CD4-positive, alpha-beta memory T cell (primary cell): ENCODE measurements around the gene COL4A1. TPM values are rescaled to one million over a fixed set of nuclear protein-coding genes. Genes with fewer than 3 reads are reported as not detected.
A peak's percentile ranks its signal among the peaks of the same experiment; 100 is the strongest.
"Not testable (repeated sequence)": the region's sequence is repeated elsewhere in the genome, so short reads cannot be mapped to it uniquely, and the experiment has no call there.

Source experiments
- CTCF ChIA-PET: fragments of 350-600 bp; sonication (Branson Sonifier 250); formaldehyde crosslinking; loops from one replicate; lab custom pipeline; 2021; ENCODE audit warnings: inconsistent platforms; ENCODE audit not compliant: partially characterized antibody; lab: Charles Lee
- POLR2A ChIA-PET: fragments of 350-600 bp; sonication (Branson Sonifier 250); formaldehyde crosslinking; loops from one replicate; lab custom pipeline; 2021; ENCODE audit not compliant: partially characterized antibody; lab: Charles Lee
- DNase-seq, 5 donors: peaks; one replicate each; pipeline versions ENCODE4 v3.0.0 to v3.0.0-alpha.2; 2020 to 2022; ENCODE audit warnings: mixed read lengths in 1 of 5
- H3K27ac ChIP-seq: one replicate; pipeline ENCODE4 v1.7.0; 2013; ENCODE audit warnings: low read depth, low read length
- H3K27me3 ChIP-seq: 2 replicates; pipeline ENCODE4 v1.7.0; 2013; ENCODE audit warnings: mild to moderate bottlenecking, low read length, moderate library complexity; ENCODE audit not compliant: insufficient read depth
- H3K36me3 ChIP-seq: 2 replicates; pipeline ENCODE4 v1.7.0; 2013; ENCODE audit warnings: mild to moderate bottlenecking, low read length, moderate library complexity; ENCODE audit not compliant: insufficient read depth
- H3K4me1 ChIP-seq: 2 replicates; pipeline ENCODE4 v1.7.0; 2013; ENCODE audit warnings: mild to moderate bottlenecking, low read length, moderate library complexity; ENCODE audit not compliant: insufficient read depth
- H3K4me3 ChIP-seq, 2 donors: one replicate each; pipeline ENCODE4 v1.7.0; 2013; ENCODE audit warnings: low read length in 2 of 2, mild to moderate bottlenecking in 1 of 2
- H3K9me3 ChIP-seq, 2 donors: one replicate each; pipeline ENCODE4 v1.7.0; 2013; ENCODE audit warnings: low read length in 2 of 2, control low read depth in 1 of 2; ENCODE audit not compliant: control insufficient read depth in 1 of 2
- H3K27ac Mint-ChIP-seq, 7 donors: one replicate each; pipeline ENCODE4 v1.8.0; 2020 to 2021; ENCODE audit warnings: mixed read lengths in 7 of 7, mild to moderate bottlenecking in 6 of 7, inconsistent platforms in 3 of 7, moderate library complexity in 3 of 7
- H3K27me3 Mint-ChIP-seq, 2 donors: one replicate each; pipeline ENCODE4 v1.8.0; 2020 to 2021; ENCODE audit warnings: mixed read lengths in 2 of 2
- H3K36me3 Mint-ChIP-seq, 2 donors: one replicate each; pipeline ENCODE4 v1.8.0; 2020 to 2021; ENCODE audit warnings: mixed read lengths in 2 of 2, inconsistent platforms in 1 of 2, mild to moderate bottlenecking in 1 of 2
- H3K4me1 Mint-ChIP-seq, 4 donors: one replicate each; pipeline ENCODE4 v1.8.0; 2020 to 2021; ENCODE audit warnings: mixed read lengths in 4 of 4, mild to moderate bottlenecking in 1 of 4
- H3K4me3 Mint-ChIP-seq, 8 donors: one replicate each; pipeline ENCODE4 v1.8.0; 2020 to 2021; ENCODE audit warnings: mixed read lengths in 8 of 8, mild to moderate bottlenecking in 7 of 8, moderate library complexity in 6 of 8, inconsistent platforms in 3 of 8
- H3K9me3 Mint-ChIP-seq, 8 donors: one replicate each; pipeline ENCODE4 v1.8.0; 2020 to 2021; ENCODE audit warnings: mixed read lengths in 8 of 8, mild to moderate bottlenecking in 5 of 8, inconsistent platforms in 3 of 8, moderate library complexity in 1 of 8
- intact Hi-C: fragments of 100-400 bp; cut with micrococcal nuclease; formaldehyde crosslinking; loops from one replicate; pipeline ENCODE4 v1.15.1; 2023
- polyA plus RNA-seq, 2 donors: library from polyadenylated mRNA; unstranded; fragments of 300-500 nt; fragmentation: Illumina TruSeq; gene quantifications; one replicate each; pipeline ENCODE4 v1.2.3, GENCODE V29; 2021
- total RNA-seq, 2 experiments: library from RNA; stranded (reverse); gene quantifications; one replicate each; pipeline ENCODE4 v1.2.3, GENCODE V29; 2021

The COL4A1 gene
- total and polyA plus RNA-seq, 4 experiments from 2014 or later: not detected

DNA sequence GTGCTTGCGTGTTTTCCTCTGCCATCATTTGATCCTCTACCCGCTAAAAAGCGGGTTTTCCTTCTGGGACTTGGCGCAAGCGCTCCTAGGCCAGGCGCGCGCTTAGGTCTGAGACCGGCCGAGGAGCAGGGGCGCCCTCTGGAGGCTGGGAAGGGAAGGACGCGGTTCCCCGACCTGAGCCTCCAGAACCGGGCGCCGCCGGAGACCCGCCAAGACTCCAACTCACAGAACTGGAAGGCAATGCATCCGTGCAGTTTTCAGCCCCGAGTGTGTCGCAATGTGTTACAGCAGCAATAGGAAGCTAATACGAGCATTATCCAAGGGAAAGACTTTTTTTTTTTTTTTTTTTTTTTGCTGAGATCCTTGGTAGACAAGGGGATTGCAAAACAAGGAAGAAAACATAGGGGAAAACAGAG is 190.9 kb downstream of the COL4A1 start:
- Histone ChIP-seq H3K4me1 (no peaks in the 10 kb centered on the region), H3K36me3 (no peaks in the 10 kb centered on the region), H3K4me3 (no peak overlapping the region), H3K27ac (no peak overlapping the region), H3K9me3 (no peaks in the 10 kb centered on the region), H3K27me3 (no peaks in the 10 kb centered on the region)
- Mint-ChIP-seq H3K9me3 (no peaks in the 10 kb centered on the region), H3K27ac (no peak overlapping the region), H3K4me3 (peak overlapping the region in 1 of 8 donors; percentile 60), H3K27me3 (peaks cover 19 to 23% of the 10 kb centered on the region in 2 donors), H3K36me3 (no peaks in the 10 kb centered on the region), H3K4me1 (peaks cover 0 to 3% (median 0%) of the 10 kb centered on the region in 4 donors)
- peak in 4 of 5 donors; percentile 18 to 33 (median 25) for DNase-seq
- intact Hi-C loops: loop anchor here (1.0 to 5.0 kb wide), 2 partner anchors 969 to 1155 kb away; no protein-coding TSS in a partner anchor
- CTCF ChIA-PET: interaction anchor here (0.7 to 2.2 kb wide), 7 partner anchors 9 to 1155 kb away, joined by 3 to 7 read pairs (median 4); no protein-coding TSS in a partner anchor
- POLR2A ChIA-PET: no interaction called here

DNA sequence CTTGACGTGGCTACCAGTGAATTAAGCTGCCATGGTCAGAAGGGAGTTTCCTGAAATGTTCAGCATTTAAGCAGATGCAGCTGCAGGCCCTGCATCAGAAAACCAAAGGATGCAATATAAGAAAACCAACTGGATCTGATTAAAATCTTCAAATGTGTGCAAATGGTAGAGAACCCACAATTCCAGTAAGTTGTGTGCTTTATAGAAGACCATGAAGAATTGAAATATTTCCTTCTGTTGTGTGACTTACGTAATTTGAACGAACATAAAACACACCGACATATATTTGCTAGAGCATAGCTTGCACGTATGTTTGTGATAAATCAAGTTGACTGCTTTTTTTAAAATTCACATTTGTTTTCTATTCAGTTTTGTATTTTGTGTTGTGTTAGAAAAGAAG is 191.4 kb downstream of the COL4A1 start:
- intact Hi-C loops: loop anchor here (5.0 kb wide), 1 partner anchor 968 kb away; no protein-coding TSS in a partner anchor
- Histone ChIP-seq H3K27ac (no peak overlapping the region), H3K27me3 (no peaks in the 10 kb centered on the region), H3K9me3 (no peaks in the 10 kb centered on the region), H3K36me3 (no peaks in the 10 kb centered on the region), H3K4me1 (no peaks in the 10 kb centered on the region), H3K4me3 (no peak overlapping the region)
- Mint-ChIP-seq H3K4me1 (peaks cover 0 to 3% (median 0%) of the 10 kb centered on the region in 4 donors), H3K36me3 (no peaks in the 10 kb centered on the region), H3K9me3 (no peaks in the 10 kb centered on the region), H3K27ac (no peak overlapping the region), H3K27me3 (peaks cover 16 to 19% of the 10 kb centered on the region in 2 donors), H3K4me3 (no peak overlapping the region)
- DNase-seq: no peak
- POLR2A ChIA-PET: no interaction called here
- CTCF ChIA-PET: interaction anchor here (0.7 to 2.2 kb wide), 6 partner anchors 8 to 1154 kb away, joined by 3 to 7 read pairs (median 4); no protein-coding TSS in a partner anchor

DNA sequence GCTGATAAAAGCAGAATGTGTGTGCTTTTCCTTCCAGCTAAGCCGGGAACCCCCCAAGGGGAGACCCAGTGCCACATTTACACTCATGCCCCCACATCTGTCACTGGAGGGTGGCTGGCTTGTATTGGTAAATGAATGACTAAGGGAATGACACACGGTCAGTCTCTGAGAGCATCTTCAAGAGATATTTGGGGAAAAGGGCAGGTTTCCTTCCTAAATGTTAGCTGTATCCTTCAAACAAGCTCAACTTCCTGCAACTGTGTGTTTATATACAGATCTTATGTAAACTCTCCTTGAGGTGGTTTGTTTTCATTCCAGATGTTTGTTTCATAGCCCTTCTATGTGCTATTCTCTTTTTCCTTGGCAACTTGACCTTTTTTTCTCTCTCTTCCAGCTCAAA is 192.6 kb downstream of the COL4A1 start:
- no peak overlapping the region for H3K27ac Mint-ChIP-seq
- no peak overlapping the region for H3K4me3 ChIP-seq
- intact Hi-C loops: no loop called here
- H3K27me3 Mint-ChIP-seq: peaks cover 13 to 14% of the 10 kb centered on the region in 2 donors
- ChIA-PET CTCF (interaction anchor here (1.9 kb wide), 1 partner anchor 9 kb away, joined by 7 read pairs; no protein-coding TSS in a partner anchor), POLR2A (no interaction called here)
- no peaks in the 10 kb centered on the region for H3K36me3 ChIP-seq
- peaks cover 0 to 3% (median 0%) of the 10 kb centered on the region in 4 donors for H3K4me1 Mint-ChIP-seq
- H3K9me3 Mint-ChIP-seq: no peaks in the 10 kb centered on the region
- no peak for DNase-seq
- no peak overlapping the region for H3K27ac ChIP-seq
- H3K36me3 Mint-ChIP-seq: no peaks in the 10 kb centered on the region
- H3K4me3 Mint-ChIP-seq: no peak overlapping the region
- no peaks in the 10 kb centered on the region for H3K27me3 ChIP-seq
- H3K4me1 ChIP-seq: no peaks in the 10 kb centered on the region
- H3K9me3 ChIP-seq: no peaks in the 10 kb centered on the region

DNA sequence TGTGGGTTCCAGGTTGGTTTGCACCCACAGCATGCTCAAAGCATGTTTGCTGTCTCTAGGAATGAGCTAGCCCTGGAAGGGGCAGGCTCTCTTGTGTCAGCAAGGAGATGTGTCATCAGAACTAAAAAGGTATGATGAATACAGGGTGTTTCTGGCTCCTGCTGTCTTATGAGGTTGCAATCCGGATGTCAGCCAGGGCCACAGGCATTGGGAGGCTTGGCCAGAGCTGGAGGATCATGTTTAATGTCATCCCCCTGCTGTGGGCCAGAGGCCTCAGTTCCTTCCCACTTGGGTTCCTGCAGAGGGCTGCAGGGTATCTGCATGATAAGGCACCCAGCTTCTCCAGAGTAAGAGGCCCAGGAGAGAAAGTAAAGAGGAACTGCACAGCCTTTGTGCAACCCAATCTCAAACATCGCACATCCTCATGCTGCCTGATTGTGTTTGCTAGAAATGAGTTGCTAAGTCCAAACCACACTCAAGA is 193.6 kb downstream of the COL4A1 start:
- ChIA-PET POLR2A (no interaction called here), CTCF (interaction anchor here (1.5 to 1.9 kb wide), 3 partner anchors 10 to 1152 kb away, joined by 5 to 7 read pairs (median 5); no protein-coding TSS in a partner anchor)
- Histone ChIP-seq H3K9me3 (no peaks in the 10 kb centered on the region), H3K36me3 (no peaks in the 10 kb centered on the region), H3K27me3 (no peaks in the 10 kb centered on the region), H3K4me3 (no peak overlapping the region), H3K27ac (no peak overlapping the region), H3K4me1 (no peaks in the 10 kb centered on the region)
- peaks cover 0 to 3% (median 0%) of the 10 kb centered on the region in 4 donors for H3K4me1 Mint-ChIP-seq
- peaks cover 11% of the 10 kb centered on the region in 2 donors for H3K27me3 Mint-ChIP-seq
- intact Hi-C loops: no loop called here
- H3K9me3 Mint-ChIP-seq: no peaks in the 10 kb centered on the region
- no peak overlapping the region for H3K4me3 Mint-ChIP-seq
- no peak overlapping the region for H3K27ac Mint-ChIP-seq
- DNase-seq: no peak
- H3K36me3 Mint-ChIP-seq: no peaks in the 10 kb centered on the region

DNA sequence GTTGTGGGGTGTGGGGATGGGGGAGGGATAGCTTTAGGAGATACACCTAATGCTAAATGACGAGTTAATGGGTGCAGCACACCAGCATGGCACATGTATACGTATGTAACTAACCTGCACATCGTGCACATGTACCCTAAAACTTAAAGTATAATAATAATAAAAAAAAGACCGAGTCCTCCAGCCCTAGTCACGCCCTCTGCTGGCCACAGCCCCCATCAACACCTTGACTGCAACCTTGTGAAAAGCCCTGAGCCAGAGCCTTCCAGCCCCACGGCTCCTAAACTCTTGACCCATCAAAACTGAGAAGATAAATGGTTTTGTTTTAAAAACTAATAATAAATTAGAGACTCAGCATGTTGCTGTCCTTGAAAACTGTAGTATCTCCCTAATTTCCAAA is 194.6 kb downstream of the COL4A1 start:
- intact Hi-C loops: not testable (repeated sequence)

DNA sequence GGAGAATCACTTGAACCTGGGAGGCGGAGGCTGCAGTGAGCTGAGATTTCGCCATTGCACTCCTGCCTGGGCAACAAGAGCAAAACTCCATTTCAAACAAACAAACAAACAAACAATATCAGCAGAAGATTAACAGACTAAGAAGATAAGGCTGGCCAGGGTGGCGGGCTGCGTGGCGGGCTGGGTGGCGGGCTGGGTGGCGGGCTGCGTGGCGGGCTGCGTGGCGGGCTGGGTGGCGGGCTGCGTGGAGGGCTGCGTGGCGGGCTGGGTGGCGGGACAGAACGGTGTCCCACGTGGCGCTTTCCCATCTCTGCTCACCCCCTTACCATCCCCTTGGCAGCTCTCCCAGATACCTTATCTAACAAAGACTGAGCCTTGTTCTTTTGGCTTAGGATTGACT is 196.2 kb downstream of the COL4A1 start:
- H3K27ac ChIP-seq: no peak overlapping the region
- Mint-ChIP-seq H3K9me3 (no peaks in the 10 kb centered on the region), H3K27me3 (peaks cover 5 to 6% of the 10 kb centered on the region in 2 donors), H3K36me3 (no peaks in the 10 kb centered on the region), H3K4me1 (no peaks in the 10 kb centered on the region), H3K27ac (no peak overlapping the region), H3K4me3 (no peak overlapping the region)
- ChIA-PET CTCF (no interaction called here), POLR2A (no interaction called here)
- DNase-seq: no peak
- H3K4me1 ChIP-seq: no peaks in the 10 kb centered on the region
- H3K4me3 ChIP-seq: no peak overlapping the region
- no peaks in the 10 kb centered on the region for H3K27me3 ChIP-seq
- intact Hi-C loops: no loop called here
- no peaks in the 10 kb centered on the region for H3K36me3 ChIP-seq
- H3K9me3 ChIP-seq: no peaks in the 10 kb centered on the region

More for the DNA sequence above, 194.6 kb downstream of the COL4A1 start:
- H3K36me3 Mint-ChIP-seq, H3K4me3 Mint-ChIP-seq, H3K27ac Mint-ChIP-seq, DNase-seq, H3K9me3 Mint-ChIP-seq, H3K9me3 ChIP-seq, H3K4me3 ChIP-seq, H3K4me1 Mint-ChIP-seq, H3K36me3 ChIP-seq, H3K4me1 ChIP-seq, POLR2A ChIA-PET, H3K27me3 ChIP-seq, H3K27ac ChIP-seq: not testable (repeated sequence)
- peaks cover 8 to 11% of the 10 kb centered on the region in 2 donors for H3K27me3 Mint-ChIP-seq
- CTCF ChIA-PET: interaction anchor here (1.5 kb wide), 1 partner anchor 1151 kb away, joined by 5 read pairs; no protein-coding TSS in a partner anchor

DNA sequence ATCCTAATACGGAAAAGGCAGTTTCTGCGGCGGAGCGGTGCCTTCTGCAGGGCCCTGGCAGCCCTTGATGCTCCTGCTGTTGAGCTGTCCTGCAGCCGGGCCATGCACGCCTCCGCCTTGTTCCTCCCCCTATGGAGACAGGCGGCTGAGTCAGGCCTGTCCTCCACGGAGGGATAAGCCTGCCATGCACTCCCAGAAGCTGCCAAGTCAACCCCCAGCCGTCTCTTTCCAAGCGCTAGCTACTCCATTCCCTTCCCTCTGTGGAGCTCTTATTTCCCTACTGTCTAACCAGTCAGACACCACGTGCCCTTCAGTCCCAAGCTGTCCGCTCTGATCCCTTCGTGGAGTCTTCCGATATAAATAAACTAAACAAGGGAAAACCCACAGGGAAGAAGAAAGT is 197.0 kb downstream of the COL4A1 start:
- no peaks in the 10 kb centered on the region for H3K9me3 ChIP-seq
- POLR2A ChIA-PET: no interaction called here
- H3K27ac ChIP-seq: no peak overlapping the region
- no peaks in the 10 kb centered on the region for H3K36me3 ChIP-seq
- no peaks in the 10 kb centered on the region for H3K9me3 Mint-ChIP-seq
- no peak overlapping the region for H3K4me3 Mint-ChIP-seq
- no peak overlapping the region for H3K27ac Mint-ChIP-seq
- no peaks in the 10 kb centered on the region for H3K4me1 Mint-ChIP-seq
- H3K4me1 ChIP-seq: no peaks in the 10 kb centered on the region
- CTCF ChIA-PET: no interaction called here
- no peak overlapping the region for H3K4me3 ChIP-seq
- H3K36me3 Mint-ChIP-seq: no peaks in the 10 kb centered on the region
- DNase-seq: no peak
- intact Hi-C loops: no loop called here
- no peaks in the 10 kb centered on the region for H3K27me3 ChIP-seq
- peaks cover 4 to 6% of the 10 kb centered on the region in 2 donors for H3K27me3 Mint-ChIP-seq
